RWPE2 (cell line): Measurements from ENCODE around the gene ZNF628.

Experiments used
- ATAC-seq: fragments of 200-7000 bp; cut with Tn5 transposase; 3 replicates; pipeline ENCODE4 v1.9.1; 2021; ENCODE audit warnings: low read depth
- DNase-seq: peaks from one replicate; pipeline ENCODE4 v3.0.0-alpha.2; 2020; ENCODE audit warnings: low spot score
- H3K27ac ChIP-seq: fragments of 450-650 bp; 2 replicates; pipeline ENCODE4 v1.5.1; 2017; ENCODE audit warnings: mild to moderate bottlenecking; ENCODE audit not compliant: poor library complexity, severe bottlenecking
- H3K27me3 ChIP-seq: fragments of 250-450 bp; sonication (Bioruptor Pico); 2 replicates; pipeline ENCODE4 v1.5.1; 2021; ENCODE audit warnings: mild to moderate bottlenecking, moderate library complexity; ENCODE audit not compliant: insufficient read depth, poor library complexity, severe bottlenecking
- H3K36me3 ChIP-seq: fragments of 250-450 bp; sonication (Bioruptor Pico); 2 replicates; pipeline ENCODE4 v1.5.1; 2020; ENCODE audit warnings: low read depth, mild to moderate bottlenecking, moderate library complexity
- H3K4me1 ChIP-seq: fragments of 250-450 bp; sonication (Bioruptor Pico); 2 replicates; pipeline ENCODE4 v1.5.1; 2021; ENCODE audit warnings: mild to moderate bottlenecking, moderate library complexity; ENCODE audit not compliant: insufficient read depth, poor library complexity, severe bottlenecking
- H3K4me3 ChIP-seq: fragments of 250-450 bp; sonication (Bioruptor Pico); 2 replicates; pipeline ENCODE4 v1.5.1; 2021; ENCODE audit warnings: mild to moderate bottlenecking, moderate library complexity; ENCODE audit not compliant: severe bottlenecking
- H3K9me3 ChIP-seq: fragments of 250-450 bp; sonication (Bioruptor Pico); 2 replicates; pipeline ENCODE4 v1.5.1; 2021; ENCODE audit warnings: mild to moderate bottlenecking, moderate library complexity; ENCODE audit not compliant: severe bottlenecking
- CTCF ChIP-seq: fragments of 450-650 bp; IDR thresholded peaks from one replicate; pipeline ENCODE4 v1.5.1; 2017; ENCODE audit warnings: mild to moderate bottlenecking, moderate library complexity; ENCODE audit not compliant: poor library complexity, severe bottlenecking

ZNF628 gene

GRCh38 chr19:55527197-55528029 is 51.0 kb downstream of the ZNF628 start:
- H3K27me3 ChIP-seq = no peaks in the 10 kb centered on the region
- no peak for TF ChIP-seq CTCF

GRCh38 chr19:55528030-55528803 is 51.8 kb downstream of the ZNF628 start:
- no peak for DNase-seq

More at GRCh38 chr19:55527197-55528029, 51.0 kb downstream of the ZNF628 start:
- Histone ChIP-seq H3K9me3 (no peaks in the 10 kb centered on the region), H3K36me3 (no peaks in the 10 kb centered on the region), H3K27ac (no peak overlapping the region), H3K4me1 (no peaks in the 10 kb centered on the region), H3K4me3 (no peak overlapping the region)
- DNase-seq (no peak), ATAC-seq (no peak)

GRCh38 chr19:55529636-55530234 is 53.3 kb downstream of the ZNF628 start:
- Histone ChIP-seq H3K4me1 (no peaks in the 10 kb centered on the region), H3K27me3 (no peaks in the 10 kb centered on the region), H3K4me3 (no peak overlapping the region), H3K36me3 (no peaks in the 10 kb centered on the region), H3K9me3 (no peaks in the 10 kb centered on the region), H3K27ac (no peak overlapping the region)
- no peak for TF ChIP-seq CTCF
- no peak for DNase-seq
- no peak for ATAC-seq

More at GRCh38 chr19:55528030-55528803, 51.8 kb downstream of the ZNF628 start:
- Histone ChIP-seq H3K9me3 (no peaks in the 10 kb centered on the region), H3K36me3 (no peaks in the 10 kb centered on the region), H3K27ac (no peak overlapping the region), H3K27me3 (no peaks in the 10 kb centered on the region), H3K4me1 (no peaks in the 10 kb centered on the region), H3K4me3 (no peak overlapping the region)
- TF ChIP-seq CTCF = no peak
- no peak for ATAC-seq

GRCh38 chr19:55530996-55531395 is 54.6 kb downstream of the ZNF628 start:
- no peak overlapping the region for H3K4me3 ChIP-seq
- TF ChIP-seq CTCF = no peak
- H3K27ac ChIP-seq = no peak overlapping the region
- no peaks in the 10 kb centered on the region for H3K4me1 ChIP-seq
- H3K36me3 ChIP-seq = no peaks in the 10 kb centered on the region
- H3K27me3 ChIP-seq = no peaks in the 10 kb centered on the region
- no peaks in the 10 kb centered on the region for H3K9me3 ChIP-seq
- ATAC-seq = no peak
- DNase-seq = no peak
